ENCODE results near the gene ZNF609. TPM values are rescaled to one million over a fixed set of nuclear protein-coding genes. Genes with fewer than 3 reads are reported as not detected.
"Not testable (repeated sequence)": the region's sequence is repeated elsewhere in the genome, so short reads cannot be mapped to it uniquely, and the experiment has no call there.

ZNF609 gene
- polyA plus RNA-seq, 3 donors, result 33.6 to 36.4 (median 34.3) TPM

DNA sequence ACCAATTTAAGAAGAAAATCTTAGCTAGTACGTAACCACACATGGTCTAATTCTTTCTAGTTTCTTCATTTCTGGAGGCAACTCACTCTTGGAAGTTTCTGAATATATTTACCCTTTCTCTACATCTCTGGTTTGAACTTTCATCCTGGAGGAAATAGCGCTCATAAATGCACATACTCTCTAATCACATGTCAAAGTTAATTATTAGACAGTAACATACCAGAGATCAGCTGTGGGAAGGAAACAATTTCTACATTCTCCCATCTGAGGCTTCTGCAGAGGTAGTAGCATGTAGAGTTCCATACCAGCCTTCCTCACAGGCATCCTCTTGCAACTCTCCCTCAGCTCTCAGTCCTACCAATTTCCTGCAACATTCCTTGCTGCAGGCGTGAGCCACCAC is 182.5 kb downstream of the ZNF609 start:
- DNase-seq (ENCODE audit: low read depth in 3 of 3, low spot score in 2 of 3), result no peak

DNA sequence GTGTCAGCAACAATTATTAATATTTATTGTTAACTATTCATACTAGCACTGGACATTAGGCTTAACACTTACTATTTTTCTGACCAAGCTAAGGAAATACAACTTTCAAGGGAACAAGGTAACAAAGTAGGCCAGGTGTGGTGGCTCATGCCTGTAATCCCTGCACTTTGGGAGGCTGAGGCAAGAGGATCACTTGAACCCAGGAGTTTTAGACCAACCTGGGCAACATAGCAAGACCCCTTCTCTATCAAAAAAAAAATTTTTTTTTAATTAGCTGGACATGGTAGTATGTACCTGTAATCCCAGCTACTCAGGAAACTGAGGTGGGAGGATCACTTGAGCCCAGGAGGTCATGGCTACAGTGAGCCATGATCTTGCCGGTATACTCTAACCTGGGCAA is 183.3 kb downstream of the ZNF609 start:
- no peak for DNase-seq (ENCODE audit: low read depth in 3 of 3, low spot score in 2 of 3)

DNA sequence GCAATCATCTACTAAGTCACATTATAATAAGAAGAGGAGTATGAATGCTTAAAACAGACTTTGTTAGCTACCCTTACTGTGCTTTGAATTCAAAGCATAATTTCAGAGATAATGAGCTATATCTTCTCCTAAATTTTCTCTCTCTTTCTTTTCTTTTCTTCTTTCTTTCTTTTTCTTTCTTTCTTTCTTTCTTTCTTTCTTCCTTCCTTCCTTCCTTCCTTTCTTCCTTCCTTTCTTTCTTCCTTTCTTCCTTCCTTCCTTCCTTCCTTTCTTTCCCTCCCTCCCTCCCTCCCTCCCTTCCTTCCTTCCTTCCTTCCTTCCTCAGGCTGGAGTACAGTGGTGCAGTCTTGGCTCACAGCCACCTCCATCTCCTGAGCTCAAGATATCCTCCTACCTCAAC is 184.4 kb downstream of the ZNF609 start:
- DNase-seq (ENCODE audit: low read depth in 3 of 3, low spot score in 2 of 3), result not testable (repeated sequence)

DNA sequence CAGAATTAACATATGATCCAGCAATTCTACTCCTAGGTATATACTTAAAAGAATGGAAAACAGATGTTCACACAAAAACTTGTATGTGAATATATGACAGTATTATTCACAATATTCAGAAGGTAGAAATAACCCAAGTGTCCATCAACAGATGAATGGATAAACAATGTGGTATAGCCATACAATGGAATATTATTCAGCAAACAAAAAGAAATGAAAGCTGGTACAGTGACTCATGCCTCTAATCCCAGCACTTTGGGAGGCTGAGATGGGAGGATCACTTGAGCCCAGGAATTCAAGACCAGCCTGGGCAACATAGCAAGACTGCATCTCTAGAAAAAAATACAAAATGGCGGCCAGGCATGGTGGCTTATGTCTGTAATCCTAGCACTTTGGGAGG is 185.6 kb downstream of the ZNF609 start:
- DNase-seq (ENCODE audit: low read depth in 3 of 3, low spot score in 2 of 3), result no peak

GRCh38 chr15:64647367-64647766 is 187.0 kb downstream of the ZNF609 start:
- DNase-seq (ENCODE audit: low read depth in 3 of 3, low spot score in 2 of 3), result no peak

DNA sequence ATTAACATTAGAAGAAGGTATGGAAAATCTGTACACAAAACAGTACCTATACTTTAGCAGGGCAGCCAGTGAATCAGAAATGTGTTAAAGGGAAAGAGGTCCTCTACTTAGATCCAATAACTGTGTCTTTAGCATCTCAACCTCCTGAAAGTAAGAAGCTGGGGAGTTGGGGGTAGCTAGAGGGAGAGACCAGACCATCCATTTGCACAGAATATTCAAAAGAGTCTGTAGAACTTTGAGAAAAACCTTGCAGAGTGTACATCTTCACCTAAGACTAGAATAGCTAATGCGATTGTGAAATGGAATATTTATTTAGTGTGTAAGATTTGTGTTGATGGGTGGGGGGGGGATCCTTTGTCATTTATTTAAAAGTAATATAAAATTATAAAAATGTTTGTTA is 190.2 kb downstream of the ZNF609 start:
- DNase-seq (ENCODE audit: low read depth in 3 of 3, low spot score in 2 of 3), result no peak

DNA sequence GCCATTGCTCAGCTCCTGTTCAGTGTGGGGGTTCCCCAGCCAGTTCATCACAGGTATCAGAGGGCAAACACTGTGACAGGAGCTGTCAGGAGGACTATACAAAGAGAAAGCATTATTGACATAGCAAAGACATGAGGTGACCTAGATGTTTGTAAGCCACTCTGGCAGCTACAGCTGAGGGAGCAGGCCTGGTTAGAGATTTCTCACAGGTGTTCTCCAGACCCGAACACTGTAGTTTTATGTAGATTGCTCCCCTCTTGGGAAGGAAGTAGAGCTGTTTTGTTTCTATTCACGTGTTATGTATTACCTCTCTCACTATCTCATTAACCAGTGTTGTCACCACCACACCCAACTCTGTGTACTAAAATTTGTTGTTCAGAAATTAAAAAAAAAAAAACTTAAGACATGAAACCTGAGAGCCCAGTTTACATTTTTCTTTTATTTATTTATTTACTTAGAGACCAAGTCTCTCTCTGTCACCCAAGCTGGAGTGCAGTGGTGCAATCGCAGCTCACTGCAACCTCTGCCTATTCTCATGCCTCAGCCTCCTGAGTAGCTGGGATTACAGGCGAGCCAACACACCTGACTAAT is 191.3 kb downstream of the ZNF609 start:
- no peak for DNase-seq (ENCODE audit: low read depth in 3 of 3, low spot score in 2 of 3)

DNA sequence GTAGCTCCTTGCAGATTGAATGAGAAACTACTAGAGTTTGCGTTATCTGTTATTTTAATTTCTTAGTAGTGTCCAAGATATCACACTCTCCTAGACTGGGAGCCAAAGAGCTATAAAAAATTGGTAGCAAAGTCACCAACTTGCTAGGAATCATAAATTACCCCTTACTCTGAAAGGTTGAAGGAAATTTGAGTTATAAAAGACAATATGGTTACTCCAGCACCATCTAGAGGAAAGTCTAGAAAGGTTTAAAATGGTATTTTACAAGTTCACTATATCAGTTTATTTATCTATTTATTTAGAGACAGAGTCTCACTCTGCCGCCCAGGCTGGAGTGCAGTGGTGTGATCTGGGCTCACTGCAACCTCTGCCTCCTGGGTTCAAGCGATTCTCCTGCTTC is 193.4 kb downstream of the ZNF609 start:
- DNase-seq (ENCODE audit: low read depth in 3 of 3, low spot score in 2 of 3), result no peak

GRCh38 chr15:64656508-64656907 is 196.1 kb downstream of the ZNF609 start:
- DNase-seq (ENCODE audit: low read depth in 3 of 3, low spot score in 2 of 3), result no peak

DNA sequence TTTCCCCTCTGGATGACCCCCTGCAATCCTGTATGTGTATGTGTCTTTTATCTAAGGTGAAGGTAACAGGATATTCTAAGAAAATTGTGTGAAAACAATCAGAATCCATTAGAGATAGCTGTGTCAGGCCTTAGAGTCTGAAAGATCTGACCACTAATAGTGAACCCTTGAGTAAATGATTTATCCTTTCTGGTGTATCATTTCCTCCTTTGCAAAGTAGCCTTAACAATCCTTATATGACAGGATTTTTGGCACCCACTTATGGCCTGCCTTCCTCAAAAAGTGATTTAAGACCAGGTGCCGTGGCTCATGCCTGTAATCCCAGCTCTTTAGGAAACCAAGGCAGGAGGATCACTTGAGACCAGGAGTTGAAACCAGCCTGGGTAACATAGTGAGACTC is 204.8 kb downstream of the ZNF609 start:
- DNase-seq (ENCODE audit: low read depth in 3 of 3, low spot score in 2 of 3), result no peak

DNA sequence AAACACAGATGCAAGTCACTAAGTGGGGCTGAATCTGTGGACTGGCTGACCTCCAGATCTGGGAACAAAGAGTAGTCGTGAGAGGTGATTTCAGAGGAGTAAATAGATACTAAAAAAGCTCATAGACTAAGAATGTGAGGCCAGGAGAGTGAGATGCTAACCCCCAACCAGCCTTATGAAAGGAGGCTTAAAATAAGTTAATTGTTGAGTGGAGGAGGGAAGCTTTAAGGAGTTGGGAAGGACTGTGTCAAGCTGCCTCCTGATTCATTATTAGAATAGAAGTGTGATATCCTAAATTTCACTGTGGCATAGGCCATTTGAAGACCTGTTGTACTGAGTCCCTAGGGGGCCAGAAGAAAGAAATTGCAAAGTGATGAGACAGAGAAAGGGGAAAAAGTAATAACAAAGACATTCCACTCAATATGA is 207.4 kb downstream of the ZNF609 start:
- DNase-seq (ENCODE audit: low read depth in 3 of 3, low spot score in 2 of 3), result no peak

- no peak for DNase-seq (ENCODE audit: low read depth in 3 of 3, low spot score in 2 of 3)
These were observed 213.5 kb downstream of the ZNF609 start for GRCh38 chr15:64673866-64674265.

- DNase-seq (ENCODE audit: low read depth in 3 of 3, low spot score in 2 of 3), result no peak
These were observed 217.9 kb downstream of the ZNF609 start for GRCh38 chr15:64678126-64678819.

DNA sequence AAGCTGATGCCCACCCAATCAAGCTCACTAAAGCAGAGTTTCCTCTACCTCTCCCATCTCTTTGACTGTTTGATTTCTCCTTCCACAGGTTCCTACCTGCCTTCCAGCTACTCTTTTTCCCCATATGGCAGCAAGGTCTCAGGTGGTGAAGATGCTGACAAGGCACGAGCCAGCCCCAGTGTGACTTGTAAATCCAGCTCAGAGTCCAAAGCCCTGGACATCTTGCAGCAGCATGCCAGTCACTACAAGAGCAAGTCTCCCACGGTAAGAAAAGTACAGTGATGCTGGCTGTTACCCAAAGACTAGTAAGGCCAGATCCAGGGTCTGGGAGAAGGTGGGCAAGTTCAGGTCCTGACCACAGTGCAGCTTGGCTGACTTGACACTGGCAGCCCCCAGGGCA is 219.7 kb downstream of the ZNF609 start:
- no peak for DNase-seq (ENCODE audit: low read depth in 3 of 3, low spot score in 2 of 3)

DNA sequence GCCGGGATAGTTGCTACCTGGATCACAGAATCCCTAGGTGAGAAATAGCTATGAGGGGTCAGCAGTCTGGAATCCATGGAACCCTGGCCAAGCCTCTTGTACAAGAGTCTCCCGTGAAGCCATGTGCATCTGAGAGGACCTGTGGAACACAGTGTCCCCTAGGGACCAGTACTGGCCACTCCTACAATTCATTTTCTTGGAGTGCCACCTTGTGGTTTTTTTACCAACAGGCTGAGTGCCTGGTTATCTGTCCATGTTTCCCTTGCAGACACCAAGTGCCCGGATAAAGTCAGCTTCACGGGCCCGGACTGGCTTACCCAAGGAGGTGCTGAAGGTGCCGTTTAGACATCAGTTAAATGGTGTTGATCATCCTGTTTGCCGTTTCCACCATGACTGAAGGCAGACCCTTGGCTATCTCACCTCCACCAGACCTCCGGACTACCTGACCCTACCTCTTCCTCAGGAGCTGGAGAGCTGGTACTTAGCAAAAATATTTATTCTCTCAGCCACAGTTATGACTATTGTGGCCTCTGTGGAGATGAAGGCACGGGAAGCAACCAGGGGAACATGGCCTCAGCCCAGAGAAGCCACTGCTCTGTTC is 221.1 kb downstream of the ZNF609 start:
- peak in 1 of 3 donors; percentile 54 for DNase-seq (ENCODE audit: low read depth in 3 of 3, low spot score in 2 of 3)

DNA sequence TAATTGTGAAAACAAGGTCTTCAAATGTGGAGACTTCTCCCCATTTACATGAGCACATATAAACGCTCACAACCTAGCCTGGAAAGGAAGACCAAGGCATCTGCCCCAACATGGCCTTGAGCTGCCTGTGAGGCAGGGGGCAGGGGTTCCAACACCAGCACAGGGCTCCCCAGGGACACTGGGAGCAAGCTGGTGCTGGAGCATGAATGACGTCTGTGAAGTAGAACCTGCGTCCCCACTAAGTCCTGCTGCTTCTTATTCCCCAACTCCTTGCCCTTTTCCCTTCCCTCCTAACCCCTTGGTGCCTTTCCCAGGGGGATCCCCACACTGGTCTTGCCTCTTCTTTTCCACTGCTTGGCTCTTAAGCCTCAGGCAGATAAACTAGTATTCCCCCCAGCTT is 221.9 kb downstream of the ZNF609 start:
- no peak for DNase-seq (ENCODE audit: low read depth in 3 of 3, low spot score in 2 of 3)

- DNase-seq (ENCODE audit: low read depth in 3 of 3, low spot score in 2 of 3), result no peak
These were observed 223.0 kb downstream of the ZNF609 start for GRCh38 chr15:64683378-64683777.

DNA sequence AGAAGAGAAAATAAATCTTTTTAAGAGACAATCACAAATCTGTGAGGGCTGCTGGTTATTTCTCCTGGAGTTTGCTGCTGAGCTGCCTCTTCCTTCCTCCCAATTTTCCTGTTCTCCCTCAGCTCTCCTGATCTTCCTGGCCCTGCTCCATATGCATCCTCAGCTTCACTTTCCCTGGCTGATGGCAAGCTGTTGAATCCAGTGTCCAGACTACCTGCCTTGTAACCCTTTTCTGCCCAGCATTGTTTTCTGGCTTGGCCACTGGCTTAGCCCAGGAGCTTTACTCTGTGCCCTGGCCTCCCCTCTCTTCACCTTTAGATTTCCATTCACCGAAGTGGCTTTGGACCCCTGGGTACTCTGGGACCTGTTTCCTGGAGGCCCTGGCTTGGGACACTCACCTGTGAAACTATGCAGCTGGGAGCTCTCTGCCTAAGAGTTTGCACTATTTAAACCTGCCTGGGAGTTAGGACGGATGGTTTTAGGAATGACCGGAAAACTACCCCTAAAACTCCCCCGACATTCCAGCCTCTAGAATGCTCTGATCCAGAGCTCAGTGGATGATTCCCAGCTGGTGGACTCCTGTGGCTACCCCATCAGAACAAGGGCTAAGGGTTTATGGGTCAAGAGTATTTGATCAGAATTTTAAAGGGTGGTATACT is 225.0 kb downstream of the ZNF609 start:
- DNase-seq (ENCODE audit: low read depth in 3 of 3, low spot score in 2 of 3), result no peak

DNA sequence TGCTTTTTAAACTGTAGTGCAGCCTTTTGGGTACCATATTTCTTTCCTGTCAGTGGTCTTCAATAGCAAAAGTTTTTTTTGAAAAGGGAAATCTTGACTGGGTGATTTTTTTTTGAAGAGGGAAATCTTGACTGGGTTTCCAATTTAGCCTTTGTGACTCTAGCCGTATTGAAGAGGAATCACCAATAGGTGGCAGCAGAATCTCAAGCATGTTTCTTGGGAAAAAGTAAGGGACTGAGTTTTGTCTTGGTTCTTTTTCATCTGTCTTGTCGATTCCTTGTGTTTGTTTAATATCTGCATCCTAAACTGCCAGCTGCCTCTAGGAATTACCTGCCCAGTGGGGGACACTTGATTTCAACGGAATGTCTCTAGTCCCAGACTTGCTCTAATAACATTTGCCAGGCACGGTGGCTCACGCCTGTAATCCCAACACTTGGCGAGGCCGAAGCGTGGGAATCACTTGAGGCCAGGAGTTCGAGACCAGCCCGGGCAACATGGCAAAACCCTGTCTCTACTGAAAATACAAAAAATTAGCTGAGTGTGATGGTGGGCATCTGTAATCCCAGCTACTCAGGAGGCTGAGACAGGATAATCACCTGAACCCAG is 225.9 kb downstream of the ZNF609 start:
- peak in 1 of 3 donors; percentile 55 for DNase-seq (ENCODE audit: low read depth in 3 of 3, low spot score in 2 of 3)

- no peak for DNase-seq (ENCODE audit: low read depth in 3 of 3, low spot score in 2 of 3)
These were observed 226.8 kb downstream of the ZNF609 start for GRCh38 chr15:64687172-64687571.

DNA sequence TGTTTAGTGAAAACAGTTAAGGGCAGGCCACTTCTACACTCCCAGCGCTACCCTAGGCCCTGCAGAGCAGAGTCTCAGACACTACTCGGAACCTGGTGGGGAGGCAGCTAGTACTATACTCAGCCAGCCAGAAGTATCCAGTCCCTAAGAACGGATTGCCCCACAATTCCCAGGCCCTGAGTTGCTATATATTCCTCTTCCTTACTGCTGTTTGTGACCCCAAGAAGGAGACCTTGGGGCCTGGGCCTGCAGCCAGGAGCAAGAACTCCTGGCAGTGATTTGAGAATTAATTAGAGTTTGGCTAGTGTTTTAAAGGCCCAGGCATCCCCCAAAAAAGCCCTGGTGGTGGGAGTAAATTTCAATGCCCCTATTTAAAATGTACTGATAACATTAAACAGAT is 227.3 kb downstream of the ZNF609 start:
- DNase-seq (ENCODE audit: low read depth in 3 of 3, low spot score in 2 of 3), result no peak
